HEK293T (cell line): ENCODE results near the gene ENKUR.
A peak's percentile ranks its signal among the peaks of the same experiment; 100 is the strongest.

Experiments
- CTCF ChIA-PET: fragments of 350-600 bp; formaldehyde crosslinking; extraction: SDS; loops from one replicate; lab custom pipeline; 2021; ENCODE audit warnings: antibody characterized with exemption, inconsistent platforms; lab: Yijun Ruan, JAX
- POLR2A ChIA-PET: fragments of 350-600 bp; formaldehyde crosslinking; extraction: SDS; loops from one replicate; lab custom pipeline; 2020; ENCODE audit warnings: antibody characterized with exemption, inconsistent platforms; lab: Yijun Ruan, JAX
- DNase-seq: peaks from one replicate; pipeline ENCODE4 v3.0.0; 2012; ENCODE audit warnings: mixed read lengths; ENCODE audit errors: extremely low spot score
- ARNT ChIP-seq: fragments of 450-650 bp; IDR thresholded peaks from 2 replicates; pipeline ENCODE4 v1.6.1; 2017; ENCODE audit warnings: mild to moderate bottlenecking
- BHLHE40 ChIP-seq: fragments of 450-650 bp; IDR thresholded peaks from 2 replicates; pipeline ENCODE4 v1.6.1; 2016; ENCODE audit warnings: mild to moderate bottlenecking, moderate library complexity, borderline replicate concordance
- CTBP1 ChIP-seq: fragments of 450-650 bp; IDR thresholded peaks from 2 replicates; pipeline ENCODE4 v1.6.1; 2016; ENCODE audit warnings: borderline replicate concordance
- ELF4 ChIP-seq: fragments of 450-650 bp; IDR thresholded peaks from 2 replicates; pipeline ENCODE4 v1.6.1; 2017; ENCODE audit warnings: antibody characterized with exemption
- FOXA1 ChIP-seq: fragments of 450-650 bp; IDR thresholded peaks from 2 replicates; pipeline ENCODE4 v1.6.1; 2016; ENCODE audit warnings: mild to moderate bottlenecking
- FOXK2 ChIP-seq: fragments of 450-650 bp; IDR thresholded peaks from 2 replicates; pipeline ENCODE4 v1.6.1; 2016; ENCODE audit warnings: mild to moderate bottlenecking
- FOXM1 ChIP-seq: fragments of 450-650 bp; IDR thresholded peaks from 2 replicates; pipeline ENCODE4 v1.6.1; 2017; ENCODE audit warnings: mild to moderate bottlenecking, borderline replicate concordance
- HDGF ChIP-seq: fragments of 450-650 bp; IDR thresholded peaks from 2 replicates; pipeline ENCODE4 v1.6.1; 2017; ENCODE audit warnings: antibody characterized with exemption, borderline replicate concordance
- L3MBTL2 ChIP-seq: fragments of 450-650 bp; conservative IDR thresholded peaks from 2 replicates; pipeline ENCODE4 v1.6.1; 2016; ENCODE audit warnings: mild to moderate bottlenecking
- LEF1 ChIP-seq: fragments of 450-650 bp; IDR thresholded peaks from 2 replicates; pipeline ENCODE4 v1.6.1; 2017; ENCODE audit warnings: mild to moderate bottlenecking, borderline replicate concordance
- NFRKB ChIP-seq: fragments of 450-650 bp; IDR thresholded peaks from 2 replicates; pipeline ENCODE4 v1.6.1; 2016; ENCODE audit warnings: mild to moderate bottlenecking, moderate library complexity
- PKNOX1 ChIP-seq: fragments of 450-650 bp; IDR thresholded peaks from 2 replicates; pipeline ENCODE4 v1.6.1; 2016
- SP1 ChIP-seq: fragments of 450-650 bp; IDR thresholded peaks from 2 replicates; pipeline ENCODE4 v1.6.1; 2017
- SUZ12 ChIP-seq: fragments of 450-650 bp; IDR thresholded peaks from 2 replicates; pipeline ENCODE4 v1.6.1; 2016; ENCODE audit warnings: mild to moderate bottlenecking
- TARDBP ChIP-seq: fragments of 450-650 bp; IDR thresholded peaks from 2 replicates; pipeline ENCODE4 v1.6.1; 2016
- ZNF384 ChIP-seq: fragments of 450-650 bp; IDR thresholded peaks from 2 replicates; pipeline ENCODE4 v1.6.1; 2016

The ENKUR gene

GRCh38 chr10:25059990-25060389 lies 44.0 kb upstream of the ENKUR start:
- DNase-seq, result peak; percentile 34
- POLR2A ChIA-PET, result no interaction called here
- TF ChIP-seq ARNT (no peak), FOXK2 (no peak), SP1 (no peak), ELF4 (no peak), HDGF (no peak), LEF1 (no peak), FOXA1 (no peak), FOXM1 (no peak), NFRKB (no peak)
- CTCF ChIA-PET, result no interaction called here

- POLR2A ChIA-PET, result no interaction called here
- no peak for TF ChIP-seq SP1
- no peak for TF ChIP-seq FOXK2
- no peak for TF ChIP-seq LEF1
- no peak for TF ChIP-seq ZNF384
- no peak for TF ChIP-seq SUZ12
- TF ChIP-seq PKNOX1, result no peak
- no peak for TF ChIP-seq BHLHE40
- TF ChIP-seq NFRKB, result no peak
- no peak for TF ChIP-seq HDGF
- no peak for TF ChIP-seq TARDBP
- TF ChIP-seq CTBP1, result no peak
- TF ChIP-seq FOXM1, result no peak
- CTCF ChIA-PET, result interaction anchor here (0.6 kb wide), 1 partner anchor 18 kb away, joined by 3 read pairs; no protein-coding TSS in a partner anchor
These were observed 41.9 kb upstream of the ENKUR start for GRCh38 chr10:25057886-25058285.

GRCh38 chr10:25056726-25057125 lies 40.8 kb upstream of the ENKUR start:
- ChIA-PET POLR2A (no interaction called here), CTCF (no interaction called here)
- DNase-seq, result no peak
- TF ChIP-seq ZNF384 (no peak), CTBP1 (no peak), PKNOX1 (no peak), L3MBTL2 (no peak)

More at GRCh38 chr10:25057886-25058285, 41.9 kb upstream of the ENKUR start:
- no peak for DNase-seq

DNA sequence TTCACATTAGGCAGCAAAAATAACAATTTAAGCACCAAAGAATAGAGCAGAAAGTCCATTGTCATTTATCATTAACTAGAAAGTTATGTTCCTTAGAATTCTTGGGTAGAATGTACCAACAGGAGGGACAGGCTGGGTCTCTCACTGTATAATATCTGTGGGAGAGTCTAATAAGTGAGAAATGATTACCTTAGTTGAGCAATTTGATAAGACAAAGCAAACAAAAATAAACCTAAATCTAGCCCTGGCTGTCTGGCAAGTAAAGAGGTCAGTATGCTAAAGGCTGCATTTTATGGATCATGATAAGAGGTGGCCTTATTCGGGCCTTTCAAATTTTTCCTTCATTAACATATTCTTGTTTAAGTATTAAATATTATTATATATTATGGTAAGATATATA lies 36.1 kb upstream of the ENKUR start:
- CTCF ChIA-PET, result no interaction called here
- TF ChIP-seq BHLHE40 (no peak), ARNT (no peak), LEF1 (no peak), CTBP1 (no peak), FOXA1 (no peak), L3MBTL2 (no peak), SUZ12 (no peak), PKNOX1 (no peak), ELF4 (no peak), TARDBP (no peak), FOXK2 (no peak), ZNF384 (no peak), NFRKB (no peak), HDGF (no peak), SP1 (no peak), FOXM1 (no peak)
- DNase-seq, result no peak
- POLR2A ChIA-PET, result no interaction called here

GRCh38 chr10:25050402-25050801 lies 34.4 kb upstream of the ENKUR start:
- ChIA-PET POLR2A (no interaction called here), CTCF (no interaction called here)
- TF ChIP-seq ELF4, result no peak
- TF ChIP-seq NFRKB, result no peak
- TF ChIP-seq BHLHE40, result no peak
- no peak for TF ChIP-seq ZNF384
- no peak for TF ChIP-seq FOXK2
- TF ChIP-seq SP1, result no peak

DNA sequence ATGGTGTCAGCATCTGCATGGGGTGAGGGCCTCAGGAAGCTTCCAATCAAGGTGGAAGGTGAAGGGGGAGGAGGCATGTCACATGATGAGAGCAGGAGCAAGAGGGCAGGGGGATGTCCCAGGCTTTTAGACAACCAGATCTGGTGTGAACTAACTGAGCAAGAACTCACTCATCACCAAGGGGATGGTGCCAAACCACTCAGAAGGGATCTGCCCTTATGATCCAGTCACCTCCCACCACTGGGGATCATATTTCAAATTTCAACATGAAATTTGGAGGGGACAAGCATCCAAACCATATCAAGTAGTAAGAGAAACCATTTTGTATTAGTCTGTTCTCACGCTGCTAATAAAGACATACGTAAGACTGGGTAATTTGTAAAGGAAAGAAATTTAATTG lies 34.0 kb upstream of the ENKUR start:
- ChIA-PET POLR2A (no interaction called here), CTCF (no interaction called here)
- TF ChIP-seq HDGF (no peak), PKNOX1 (no peak), SUZ12 (no peak), TARDBP (no peak), CTBP1 (no peak), ARNT (no peak), NFRKB (no peak), FOXM1 (no peak)
- DNase-seq, result no peak

More at GRCh38 chr10:25050402-25050801, 34.4 kb upstream of the ENKUR start:
- DNase-seq, result no peak
